GM12865 (cell line): ENCODE data around the gene SLC31A1.
"Not testable (repeated sequence)": the region's sequence is repeated elsewhere in the genome, so short reads cannot be mapped to it uniquely, and the experiment has no call there.

Experiments
- DNase-seq: peaks from one replicate; pipeline ENCODE4 v3.0.0; 2010; ENCODE audit warnings: low read depth
- H3K4me3 ChIP-seq: 2 replicates; pipeline ENCODE4 v1.5.1; 2011; ENCODE audit warnings: mild to moderate bottlenecking, low read depth, low read length, control low read depth
- TF ChIP-seq, protein P1 (sequence below): IDR thresholded peaks from 2 replicates; pipeline ENCODE4 v1.5.1; 2011; ENCODE audit warnings: low read length, control low read depth, low read depth, inconsistent platforms; ENCODE audit not compliant: insufficient read depth; ENCODE audit errors: missing control alignments

Gene SLC31A1

GRCh38 chr9:113293285-113293878, 72.0 kb downstream of the SLC31A1 start:
- TF ChIP-seq, protein P1, sequence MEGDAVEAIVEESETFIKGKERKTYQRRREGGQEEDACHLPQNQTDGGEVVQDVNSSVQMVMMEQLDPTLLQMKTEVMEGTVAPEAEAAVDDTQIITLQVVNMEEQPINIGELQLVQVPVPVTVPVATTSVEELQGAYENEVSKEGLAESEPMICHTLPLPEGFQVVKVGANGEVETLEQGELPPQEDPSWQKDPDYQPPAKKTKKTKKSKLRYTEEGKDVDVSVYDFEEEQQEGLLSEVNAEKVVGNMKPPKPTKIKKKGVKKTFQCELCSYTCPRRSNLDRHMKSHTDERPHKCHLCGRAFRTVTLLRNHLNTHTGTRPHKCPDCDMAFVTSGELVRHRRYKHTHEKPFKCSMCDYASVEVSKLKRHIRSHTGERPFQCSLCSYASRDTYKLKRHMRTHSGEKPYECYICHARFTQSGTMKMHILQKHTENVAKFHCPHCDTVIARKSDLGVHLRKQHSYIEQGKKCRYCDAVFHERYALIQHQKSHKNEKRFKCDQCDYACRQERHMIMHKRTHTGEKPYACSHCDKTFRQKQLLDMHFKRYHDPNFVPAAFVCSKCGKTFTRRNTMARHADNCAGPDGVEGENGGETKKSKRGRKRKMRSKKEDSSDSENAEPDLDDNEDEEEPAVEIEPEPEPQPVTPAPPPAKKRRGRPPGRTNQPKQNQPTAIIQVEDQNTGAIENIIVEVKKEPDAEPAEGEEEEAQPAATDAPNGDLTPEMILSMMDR, result no peak
- DNase-seq, result no peak
- no peak overlapping the region for H3K4me3 ChIP-seq

GRCh38 chr9:113296247-113296646, 74.9 kb downstream of the SLC31A1 start:
- not testable (repeated sequence) for H3K4me3 ChIP-seq, DNase-seq

DNA sequence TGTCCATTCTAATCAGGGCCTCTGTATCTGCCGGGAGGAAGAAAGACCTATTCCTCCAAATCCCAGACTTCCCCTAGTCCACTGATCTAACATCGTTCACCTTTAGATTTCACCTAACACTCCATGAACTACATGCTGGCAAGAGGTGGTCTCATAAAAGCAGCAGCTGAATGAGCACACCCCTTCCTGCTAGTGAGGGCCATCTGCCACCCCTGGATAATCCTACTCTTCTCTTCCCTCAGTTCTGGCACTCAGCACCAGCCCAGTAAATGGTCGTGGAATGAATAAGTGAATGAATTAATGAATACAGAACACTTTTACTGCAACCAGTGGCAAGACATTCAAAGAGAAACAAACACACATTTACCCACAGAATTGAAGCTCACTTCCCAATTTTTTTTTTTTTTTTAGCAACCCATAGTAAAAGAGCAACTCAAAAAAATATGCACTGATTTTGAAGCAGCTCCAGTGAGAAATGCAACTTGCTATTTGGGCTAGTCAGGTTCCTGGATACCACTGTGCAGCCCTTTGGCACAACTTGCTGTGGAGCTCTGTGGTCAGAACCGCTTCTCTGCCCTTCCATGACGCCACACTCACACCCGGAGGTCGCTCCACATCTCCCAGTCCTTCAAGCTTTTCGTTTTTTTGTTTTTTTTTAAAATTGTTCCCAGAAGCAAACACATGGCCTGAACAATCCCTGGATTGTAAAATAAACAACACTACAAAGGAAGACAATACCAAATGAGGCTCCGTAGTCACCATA, 75.6 kb downstream of the SLC31A1 start:
- no peak for DNase-seq
- H3K4me3 ChIP-seq, result no peak overlapping the region
- TF ChIP-seq, protein P1, result no peak

DNA sequence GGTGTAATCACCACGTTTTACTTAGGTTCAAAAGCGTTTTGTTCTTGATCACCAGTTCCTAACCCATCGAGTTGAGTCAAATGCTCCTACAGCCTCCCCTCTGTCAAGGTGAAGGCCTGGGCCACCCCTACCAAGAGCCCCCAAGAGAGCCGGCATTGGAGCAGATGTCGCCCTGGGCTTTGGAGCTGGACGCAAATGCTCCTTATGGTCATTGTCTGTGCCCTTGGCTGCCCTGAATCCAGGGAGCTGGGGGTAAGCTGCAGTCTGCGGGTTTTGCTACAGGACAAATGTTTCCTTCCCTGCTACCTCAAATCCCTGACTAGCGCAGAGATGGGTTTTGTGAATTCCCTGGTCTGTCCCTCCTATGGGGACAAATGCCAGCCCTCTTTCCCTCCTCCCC, 77.0 kb downstream of the SLC31A1 start:
- DNase-seq, result no peak
- TF ChIP-seq, protein P1, result no peak
- no peak overlapping the region for H3K4me3 ChIP-seq

GRCh38 chr9:113298924-113299770, 77.8 kb downstream of the SLC31A1 start:
- TF ChIP-seq, protein P1, result no peak
- no peak for DNase-seq
- H3K4me3 ChIP-seq, result no peak overlapping the region

- DNase-seq, result no peak
- H3K4me3 ChIP-seq, result no peak overlapping the region
- TF ChIP-seq, protein P1, result no peak
These were observed 78.5 kb downstream of the SLC31A1 start for GRCh38 chr9:113299800-113300292.

DNA sequence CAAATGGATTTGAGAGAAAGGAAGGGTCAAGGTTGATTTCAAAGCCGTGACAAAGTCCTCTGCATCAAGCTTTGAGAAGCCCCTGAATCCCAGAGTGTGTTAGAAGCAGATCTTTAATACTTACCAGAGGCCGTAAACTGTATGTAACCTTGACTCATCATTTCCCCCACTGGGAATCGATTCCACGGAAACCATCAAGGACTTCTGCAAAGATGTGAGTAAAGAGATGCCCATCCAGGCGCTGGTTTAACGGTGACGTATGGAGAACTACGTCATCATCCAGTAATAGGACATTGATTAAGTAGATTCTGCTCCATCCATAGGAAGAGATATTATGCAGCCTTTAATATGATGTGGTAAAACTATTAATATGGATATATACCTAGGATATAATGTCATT, 80.2 kb downstream of the SLC31A1 start:
- H3K4me3 ChIP-seq, result no peak overlapping the region
- TF ChIP-seq, protein P1, result no peak
- DNase-seq, result no peak
